SU-DHL-6 (cell line): ENCODE data around the gene SEC22A.

Experiments
- H2AFZ ChIP-seq: fragments of 200-600 bp; sonication (generic); 2 replicates; pipeline ENCODE4 v1.6.1; 2014; ENCODE audit warnings: low read depth, mild to moderate bottlenecking, moderate library complexity, mixed read lengths, antibody characterized with exemption, low read length; ENCODE audit not compliant: severe bottlenecking
- H3F3A ChIP-seq: fragments of 200-600 bp; shearing (Covaris generic); 2 replicates; pipeline ENCODE4 v1.6.0; 2016; ENCODE audit warnings: antibody characterized with exemption, mild to moderate bottlenecking; ENCODE audit not compliant: insufficient read depth
- H3K27ac ChIP-seq: fragments of 200-600 bp; sonication (generic); 2 replicates; pipeline ENCODE4 v1.5.1; 2016; ENCODE audit warnings: low read depth, mild to moderate bottlenecking, low read length, moderate library complexity, mixed read lengths
- H3K27me3 ChIP-seq: fragments of 200-600 bp; sonication (generic), shearing (Covaris generic); 2 replicates; pipeline ENCODE4 v1.6.0; 2014; ENCODE audit warnings: mild to moderate bottlenecking, low read length
- H3K36me3 ChIP-seq: fragments of 200-600 bp; sonication (generic); 2 replicates; pipeline ENCODE4 v1.6.1; 2014; ENCODE audit warnings: mild to moderate bottlenecking, low read length, mixed read lengths
- H3K4me2 ChIP-seq: fragments of 300-600, 200-600 bp; shearing (Covaris generic), sonication (generic); 2 replicates; pipeline ENCODE4 v1.6.0; 2014; ENCODE audit warnings: low read length, low read depth, mild to moderate bottlenecking; ENCODE audit not compliant: poor library complexity, severe bottlenecking
- H3K4me3 ChIP-seq: fragments of 200-600 bp; sonication (generic); 2 replicates; pipeline ENCODE4 v1.5.1; 2014; ENCODE audit warnings: antibody characterized with exemption, low read length, mild to moderate bottlenecking, mixed read lengths; ENCODE audit not compliant: insufficient read depth, poor library complexity, severe bottlenecking
- H3K79me2 ChIP-seq: fragments of 200-600 bp; sonication (generic); 2 replicates; pipeline ENCODE4 v1.6.1; 2014; ENCODE audit warnings: mild to moderate bottlenecking, low read length, moderate library complexity; ENCODE audit not compliant: insufficient read depth
- H3K9ac ChIP-seq: fragments of 200-600 bp; sonication (generic); 2 replicates; pipeline ENCODE4 v1.7.0; 2014; ENCODE audit warnings: mild to moderate bottlenecking, low read length
- H3K9me2 ChIP-seq: fragments of 200-600 bp; sonication (generic); replicated peaks from 2 replicates; pipeline ENCODE4 v1.6.1; 2014; ENCODE audit warnings: low read length; ENCODE audit not compliant: insufficient read depth
- H3K9me3 ChIP-seq: fragments of 200-600 bp; sonication (generic); 2 replicates; pipeline ENCODE4 v1.6.1; 2014; ENCODE audit warnings: low read length, mixed read lengths; ENCODE audit not compliant: insufficient read depth
- H4K20me1 ChIP-seq: fragments of 200-600 bp; sonication (generic); 2 replicates; pipeline ENCODE4 v1.6.1; 2014; ENCODE audit warnings: low read depth, mild to moderate bottlenecking, antibody characterized with exemption, low read length, moderate library complexity, mixed read lengths
- EZH2phosphoT487 ChIP-seq: fragments of 200-600 bp; sonication (generic), shearing (Covaris generic); conservative IDR thresholded peaks from 2 replicates; pipeline ENCODE4 v1.6.1; 2018; ENCODE audit warnings: mild to moderate bottlenecking, antibody characterized with exemption, low read length, moderate library complexity, mixed read lengths
- TF ChIP-seq, protein P1 (sequence below): fragments of 200-600 bp; sonication (generic); IDR thresholded peaks from one replicate; pipeline ENCODE4 v1.5.1; 2017; ENCODE audit warnings: antibody characterized with exemption, mild to moderate bottlenecking, low read length, moderate library complexity; ENCODE audit not compliant: insufficient read depth, poor library complexity, severe bottlenecking

The SEC22A gene

DNA sequence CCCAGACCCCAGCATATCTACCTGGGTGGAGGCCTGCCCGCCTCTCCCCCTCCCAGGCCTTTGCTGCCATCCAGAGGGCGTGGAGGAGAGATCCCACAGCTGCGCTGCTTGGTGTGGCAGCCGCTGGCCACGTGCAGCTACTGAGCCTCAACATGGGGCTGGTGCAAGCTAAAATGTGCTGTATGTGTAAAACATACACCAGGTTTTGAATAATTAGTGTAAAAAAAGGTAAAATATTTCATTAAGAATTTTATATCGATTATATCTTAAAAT is 95.8 kb downstream of the SEC22A start:
- Histone ChIP-seq H2AFZ (no peak overlapping the region), H4K20me1 (no peaks in the 10 kb centered on the region), H3K79me2 (no peaks in the 10 kb centered on the region), H3K27ac (no peak overlapping the region), H3K9me2 (no peaks in the 10 kb centered on the region), H3K4me3 (no peak overlapping the region), H3K9ac (no peak overlapping the region), H3K9me3 (no peaks in the 10 kb centered on the region), H3K27me3 (no peaks in the 10 kb centered on the region), H3F3A (no peaks in the 10 kb centered on the region), H3K36me3 (no peaks in the 10 kb centered on the region), H3K4me2 (no peak overlapping the region)
- TF ChIP-seq, protein P1, sequence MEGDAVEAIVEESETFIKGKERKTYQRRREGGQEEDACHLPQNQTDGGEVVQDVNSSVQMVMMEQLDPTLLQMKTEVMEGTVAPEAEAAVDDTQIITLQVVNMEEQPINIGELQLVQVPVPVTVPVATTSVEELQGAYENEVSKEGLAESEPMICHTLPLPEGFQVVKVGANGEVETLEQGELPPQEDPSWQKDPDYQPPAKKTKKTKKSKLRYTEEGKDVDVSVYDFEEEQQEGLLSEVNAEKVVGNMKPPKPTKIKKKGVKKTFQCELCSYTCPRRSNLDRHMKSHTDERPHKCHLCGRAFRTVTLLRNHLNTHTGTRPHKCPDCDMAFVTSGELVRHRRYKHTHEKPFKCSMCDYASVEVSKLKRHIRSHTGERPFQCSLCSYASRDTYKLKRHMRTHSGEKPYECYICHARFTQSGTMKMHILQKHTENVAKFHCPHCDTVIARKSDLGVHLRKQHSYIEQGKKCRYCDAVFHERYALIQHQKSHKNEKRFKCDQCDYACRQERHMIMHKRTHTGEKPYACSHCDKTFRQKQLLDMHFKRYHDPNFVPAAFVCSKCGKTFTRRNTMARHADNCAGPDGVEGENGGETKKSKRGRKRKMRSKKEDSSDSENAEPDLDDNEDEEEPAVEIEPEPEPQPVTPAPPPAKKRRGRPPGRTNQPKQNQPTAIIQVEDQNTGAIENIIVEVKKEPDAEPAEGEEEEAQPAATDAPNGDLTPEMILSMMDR = no peak
- TF ChIP-seq EZH2phosphoT487 = no peak

DNA sequence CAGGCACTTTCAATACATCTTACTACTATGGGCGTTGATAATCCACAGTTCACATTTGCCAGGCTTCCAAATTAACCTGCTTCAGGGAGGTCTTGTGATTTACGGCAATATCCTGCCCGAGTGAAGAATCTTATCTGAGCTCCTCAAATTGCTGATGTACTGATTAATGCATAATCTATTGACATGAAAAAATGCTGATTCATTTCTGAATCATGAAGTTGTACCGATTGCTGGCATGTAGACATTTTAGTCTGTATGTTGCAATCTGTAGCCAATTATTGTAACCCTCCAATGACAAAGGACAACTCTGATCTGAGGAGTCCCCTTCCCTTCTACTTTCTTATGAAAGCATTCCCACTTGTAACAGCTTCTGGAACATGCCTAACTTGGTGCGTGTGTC is 97.2 kb downstream of the SEC22A start:
- Histone ChIP-seq H3K9me2 (no peaks in the 10 kb centered on the region), H2AFZ (no peak overlapping the region), H4K20me1 (no peaks in the 10 kb centered on the region), H3K9me3 (no peaks in the 10 kb centered on the region), H3K4me2 (no peak overlapping the region), H3K27me3 (no peaks in the 10 kb centered on the region), H3K36me3 (no peaks in the 10 kb centered on the region), H3K79me2 (no peaks in the 10 kb centered on the region), H3K9ac (no peak overlapping the region), H3F3A (no peaks in the 10 kb centered on the region), H3K4me3 (no peak overlapping the region), H3K27ac (no peak overlapping the region)
- TF ChIP-seq, protein P1 = no peak

DNA sequence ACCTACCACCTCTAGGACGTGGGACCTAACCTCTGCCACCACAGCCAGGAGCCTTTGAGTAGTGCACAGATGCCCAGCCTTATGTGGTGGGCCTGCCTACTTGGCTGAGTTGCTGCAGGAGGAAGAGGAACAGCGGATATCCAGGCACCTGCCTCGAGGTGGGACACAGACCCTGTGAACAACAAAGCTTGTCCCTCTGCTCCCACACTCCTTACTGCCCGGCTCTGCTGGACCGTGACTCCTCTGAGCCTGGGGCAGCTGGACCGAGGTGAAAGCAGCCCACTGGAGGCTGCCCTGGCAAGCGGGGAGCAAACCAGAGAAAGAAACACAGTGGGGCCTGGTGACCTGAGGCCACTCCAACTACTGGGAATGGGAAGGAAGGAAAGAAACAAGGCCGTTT is 97.8 kb downstream of the SEC22A start:
- Histone ChIP-seq H2AFZ (no peak overlapping the region), H3K27ac (no peak overlapping the region), H3K9me2 (no peaks in the 10 kb centered on the region), H3K4me2 (no peak overlapping the region), H3K27me3 (no peaks in the 10 kb centered on the region), H3K36me3 (no peaks in the 10 kb centered on the region), H3K79me2 (no peaks in the 10 kb centered on the region), H3F3A (no peaks in the 10 kb centered on the region), H3K9me3 (no peaks in the 10 kb centered on the region), H3K9ac (no peak overlapping the region), H3K4me3 (no peak overlapping the region), H4K20me1 (no peaks in the 10 kb centered on the region)
- TF ChIP-seq, protein P1 = no peak
- TF ChIP-seq EZH2phosphoT487 = no peak

- H4K20me1 ChIP-seq = no peaks in the 10 kb centered on the region
- no peaks in the 10 kb centered on the region for H3F3A ChIP-seq
- no peak for TF ChIP-seq EZH2phosphoT487
- TF ChIP-seq, protein P1 = no peak
- no peaks in the 10 kb centered on the region for H3K27me3 ChIP-seq
- no peaks in the 10 kb centered on the region for H3K9me2 ChIP-seq
- H2AFZ ChIP-seq = no peak overlapping the region
- no peak overlapping the region for H3K9ac ChIP-seq
- no peak overlapping the region for H3K27ac ChIP-seq
- no peak overlapping the region for H3K4me2 ChIP-seq
- H3K79me2 ChIP-seq = no peaks in the 10 kb centered on the region
- no peaks in the 10 kb centered on the region for H3K9me3 ChIP-seq
- H3K4me3 ChIP-seq = no peak overlapping the region
- H3K36me3 ChIP-seq = no peaks in the 10 kb centered on the region
Observed at GRCh38 chr3:123300056-123300455, 98.3 kb downstream of the SEC22A start.
